Vagina (tissue), 2 donors: ENCODE measurements around the gene PSMD3.

Experiments
- POLR2A ChIP-seq, 2 donors: fragments of 450-650 bp; IDR thresholded peaks; one replicate each; pipeline ENCODE4 v1.6.1; 2017; ENCODE audit warnings: antibody characterized with exemption in 2 of 2, mild to moderate bottlenecking in 2 of 2, moderate library complexity in 2 of 2
- POLR2AphosphoS5 ChIP-seq, 2 donors: sonication (generic); formaldehyde crosslinking; IDR thresholded peaks; one replicate each; pipeline ENCODE4 v1.9.0; 2017; ENCODE audit warnings: antibody characterized with exemption in 2 of 2, mild to moderate bottlenecking in 2 of 2, low read depth in 1 of 2; ENCODE audit not compliant: insufficient read depth in 1 of 2
- TF ChIP-seq, protein P1 (sequence below), 3 experiments: fragments of 450-650 bp in 2 of 3; fragments of 200-600 bp in 1 of 3; sonication (generic) in 1 of 3; IDR thresholded peaks; one replicate each; pipeline ENCODE4 v1.5.1; 2017 to 2019; ENCODE audit warnings: antibody characterized with exemption in 3 of 3, mild to moderate bottlenecking in 2 of 3, moderate library complexity in 2 of 3

DNA sequence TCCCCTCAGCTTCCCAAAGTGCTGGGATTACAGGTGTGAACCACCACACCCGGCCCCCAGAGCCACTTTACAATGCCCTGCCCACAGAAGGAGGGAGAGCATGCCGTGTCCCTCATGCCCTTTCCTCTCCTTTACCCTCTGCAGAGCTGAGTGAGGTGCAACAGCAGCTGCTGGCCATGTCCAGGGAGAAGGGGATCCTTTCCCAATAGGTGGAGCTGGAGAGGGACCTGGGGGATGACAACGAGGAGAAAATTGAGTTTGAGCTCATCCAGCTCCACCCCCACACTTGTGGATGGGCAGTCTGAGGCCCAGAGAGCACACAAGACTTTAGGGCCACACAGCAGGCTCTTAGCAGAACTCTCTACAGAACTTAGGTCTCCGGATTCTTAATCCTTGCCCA is 25.7 kb upstream of the PSMD3 start:
- TF ChIP-seq, protein P1, sequence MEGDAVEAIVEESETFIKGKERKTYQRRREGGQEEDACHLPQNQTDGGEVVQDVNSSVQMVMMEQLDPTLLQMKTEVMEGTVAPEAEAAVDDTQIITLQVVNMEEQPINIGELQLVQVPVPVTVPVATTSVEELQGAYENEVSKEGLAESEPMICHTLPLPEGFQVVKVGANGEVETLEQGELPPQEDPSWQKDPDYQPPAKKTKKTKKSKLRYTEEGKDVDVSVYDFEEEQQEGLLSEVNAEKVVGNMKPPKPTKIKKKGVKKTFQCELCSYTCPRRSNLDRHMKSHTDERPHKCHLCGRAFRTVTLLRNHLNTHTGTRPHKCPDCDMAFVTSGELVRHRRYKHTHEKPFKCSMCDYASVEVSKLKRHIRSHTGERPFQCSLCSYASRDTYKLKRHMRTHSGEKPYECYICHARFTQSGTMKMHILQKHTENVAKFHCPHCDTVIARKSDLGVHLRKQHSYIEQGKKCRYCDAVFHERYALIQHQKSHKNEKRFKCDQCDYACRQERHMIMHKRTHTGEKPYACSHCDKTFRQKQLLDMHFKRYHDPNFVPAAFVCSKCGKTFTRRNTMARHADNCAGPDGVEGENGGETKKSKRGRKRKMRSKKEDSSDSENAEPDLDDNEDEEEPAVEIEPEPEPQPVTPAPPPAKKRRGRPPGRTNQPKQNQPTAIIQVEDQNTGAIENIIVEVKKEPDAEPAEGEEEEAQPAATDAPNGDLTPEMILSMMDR (IDR thresholded peaks at IDR 0.05): no peak
- TF ChIP-seq POLR2AphosphoS5 (IDR thresholded peaks at IDR 0.05; ENCODE audit: insufficient read depth in 1 of 2, low read depth in 1 of 2) (no peak), POLR2A (IDR thresholded peaks at IDR 0.05) (no peak)
